ENCODE measurements around the gene GPANK1. TPM values are rescaled to one million over a fixed set of nuclear protein-coding genes. Genes with fewer than 3 reads are reported as not detected.

Gene GPANK1
- total RNA-seq, 1 donor: 23.9 TPM

DNA sequence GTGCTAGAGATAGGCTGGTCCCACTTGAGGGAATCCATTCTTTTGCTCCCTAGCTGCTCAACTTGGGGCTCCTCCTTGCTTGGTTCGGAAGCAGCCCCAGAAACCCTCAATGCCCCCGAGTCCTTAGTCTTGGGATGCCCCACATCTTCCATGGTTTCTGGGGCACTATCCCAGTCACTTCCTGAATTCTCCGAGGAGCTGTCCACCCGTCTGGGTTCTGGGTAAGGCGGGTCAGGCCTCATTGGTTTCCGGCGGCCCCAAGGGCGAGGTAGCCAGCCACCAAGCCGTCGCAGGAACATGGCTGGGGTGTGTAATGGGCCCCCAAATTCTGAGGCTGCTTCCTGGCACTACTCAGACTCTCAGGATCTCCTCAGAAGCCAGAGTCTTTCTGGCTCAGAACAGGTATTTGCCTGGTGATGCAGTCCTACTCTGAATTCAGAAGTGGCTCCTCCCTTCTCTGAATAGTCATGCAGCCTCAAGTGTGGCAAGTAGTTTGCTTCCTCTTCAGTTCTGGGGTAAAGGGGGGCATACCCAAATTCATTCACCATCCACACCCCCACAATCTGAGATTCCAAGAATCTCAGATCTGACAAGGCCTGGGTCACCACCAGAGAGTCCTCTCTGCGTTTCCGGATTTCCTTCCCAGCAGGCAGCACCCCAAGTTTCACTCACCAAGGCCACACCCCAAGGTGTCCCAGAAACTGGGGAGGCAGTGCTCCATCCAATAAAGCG lies 5.0 kb downstream of the GPANK1 start:
- peak overlapping the region; percentile 75 for H2AFZ ChIP-seq (ENCODE audit: low read length)
- peak overlapping the region; percentile 67 for H3K27ac ChIP-seq (ENCODE audit: low read depth, low read length)
- peak overlapping the region; percentile 100 for H3K4me2 ChIP-seq (ENCODE audit: insufficient read depth, low read length)
- H3K4me1 ChIP-seq (ENCODE audit: insufficient read depth, low read length): peaks cover 43% of the 10 kb centered on the region
- no peaks in the 10 kb centered on the region for H3K9me3 ChIP-seq (ENCODE audit: low read depth, low read length)
- peaks cover 22% of the 10 kb centered on the region for H4K20me1 ChIP-seq (ENCODE audit: insufficient read depth, low read length)
- peak overlapping the region; percentile 82 for H3K4me3 ChIP-seq (ENCODE audit: insufficient read depth, low read length)
- peaks cover 70% of the 10 kb centered on the region for H3K79me2 ChIP-seq (ENCODE audit: insufficient read depth, low read length)
- no peaks in the 10 kb centered on the region for H3K27me3 ChIP-seq (ENCODE audit: insufficient read depth, low read length)
- TF ChIP-seq CTCF (IDR thresholded peaks at IDR 0.05; ENCODE audit: extremely low read depth, low read depth, low read length): no peak
- DNase-seq (ENCODE audit: insufficient read length, low spot score, missing footprints): peak; percentile 94
- H3K36me3 ChIP-seq (ENCODE audit: insufficient read depth, low read length): peaks cover 23% of the 10 kb centered on the region

DNA sequence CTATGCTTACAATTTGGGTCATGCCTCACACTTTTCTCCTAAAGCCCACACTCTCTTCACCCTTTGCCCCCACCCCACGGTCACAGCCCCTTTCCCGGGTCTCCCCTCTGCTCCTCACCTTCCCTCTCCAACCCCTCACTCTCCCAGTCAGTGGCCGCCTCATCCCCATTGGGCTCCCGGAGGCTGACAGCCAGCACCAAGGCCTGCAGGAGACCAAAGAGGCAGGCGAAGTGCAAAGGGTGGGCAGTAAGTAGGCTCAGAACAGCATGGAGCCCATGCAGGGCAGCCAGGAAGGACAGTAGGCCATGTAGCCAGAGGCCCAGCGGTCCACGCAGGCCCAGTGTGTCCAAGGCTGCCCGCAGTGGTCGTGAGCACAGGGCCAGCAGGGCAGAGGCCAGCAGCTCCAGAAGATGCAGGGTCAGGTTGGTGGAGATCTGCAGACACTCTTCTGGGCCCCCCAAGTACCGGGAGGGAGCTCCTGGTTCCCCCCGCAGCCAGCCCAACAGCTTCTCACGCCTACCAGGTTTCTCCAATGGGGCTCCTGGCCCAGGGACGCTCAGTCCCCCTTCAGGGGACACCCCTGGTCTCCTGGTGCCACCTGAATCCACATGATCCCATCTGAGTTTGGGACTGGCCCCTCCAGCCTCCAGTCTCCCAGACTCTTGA lies 5.7 kb downstream of the GPANK1 start:
- Histone ChIP-seq H3K36me3 (ENCODE audit: insufficient read depth, low read length) (peaks cover 23% of the 10 kb centered on the region), H2AFZ (ENCODE audit: low read length) (no peak overlapping the region), H3K4me1 (ENCODE audit: insufficient read depth, low read length) (peaks cover 38% of the 10 kb centered on the region), H3K27me3 (ENCODE audit: insufficient read depth, low read length) (no peaks in the 10 kb centered on the region), H3K9me3 (ENCODE audit: low read depth, low read length) (no peaks in the 10 kb centered on the region), H3K79me2 (ENCODE audit: insufficient read depth, low read length) (peaks cover 73% of the 10 kb centered on the region), H3K27ac (ENCODE audit: low read depth, low read length) (no peak overlapping the region), H4K20me1 (ENCODE audit: insufficient read depth, low read length) (peaks cover 22% of the 10 kb centered on the region), H3K4me2 (ENCODE audit: insufficient read depth, low read length) (peak overlapping the region; percentile 100), H3K4me3 (ENCODE audit: insufficient read depth, low read length) (peak overlapping the region; percentile 82)
- DNase-seq (ENCODE audit: insufficient read length, low spot score, missing footprints): no peak
- no peak for TF ChIP-seq CTCF (IDR thresholded peaks at IDR 0.05; ENCODE audit: extremely low read depth, low read depth, low read length)

DNA sequence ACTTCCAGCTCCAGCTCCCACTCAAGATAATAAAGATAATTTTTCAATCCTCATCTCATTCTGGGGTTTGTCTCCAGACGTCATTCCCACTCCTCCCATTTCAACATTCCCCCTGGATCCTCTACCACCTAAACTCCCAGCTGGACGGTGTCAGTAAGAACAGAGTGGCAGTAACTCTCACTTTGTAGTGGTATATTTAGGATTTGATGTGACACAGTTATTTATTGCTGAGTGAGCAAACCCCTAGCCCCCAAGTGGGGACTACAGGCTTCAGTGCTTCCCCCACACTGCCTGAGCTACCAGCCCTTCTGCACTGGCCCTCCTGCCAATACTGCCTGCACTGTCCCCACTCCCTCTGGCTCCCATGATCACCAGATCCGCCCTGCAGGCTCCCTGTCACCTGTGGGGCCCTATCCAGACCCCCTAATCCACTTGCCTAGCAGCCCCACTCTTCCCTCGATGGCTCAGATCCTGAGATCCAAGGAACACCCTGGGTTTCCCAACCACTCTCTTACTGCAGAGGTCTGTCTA lies 6.6 kb downstream of the GPANK1 start:
- Histone ChIP-seq H2AFZ (ENCODE audit: low read length) (no peak overlapping the region), H3K9me3 (ENCODE audit: low read depth, low read length) (no peaks in the 10 kb centered on the region), H3K4me3 (ENCODE audit: insufficient read depth, low read length) (no peak overlapping the region), H3K27ac (ENCODE audit: low read depth, low read length) (no peak overlapping the region), H3K79me2 (ENCODE audit: insufficient read depth, low read length) (peaks cover 68% of the 10 kb centered on the region), H4K20me1 (ENCODE audit: insufficient read depth, low read length) (peaks cover 22% of the 10 kb centered on the region), H3K27me3 (ENCODE audit: insufficient read depth, low read length) (no peaks in the 10 kb centered on the region), H3K4me2 (ENCODE audit: insufficient read depth, low read length) (no peak overlapping the region), H3K4me1 (ENCODE audit: insufficient read depth, low read length) (peaks cover 35% of the 10 kb centered on the region), H3K36me3 (ENCODE audit: insufficient read depth, low read length) (peaks cover 23% of the 10 kb centered on the region)
- TF ChIP-seq CTCF (IDR thresholded peaks at IDR 0.05; ENCODE audit: extremely low read depth, low read depth, low read length): no peak
- no peak for DNase-seq (ENCODE audit: insufficient read length, low spot score, missing footprints)

Data from osteoblast (primary cell).